ENCODE measurements around the gene SH3RF3. TPM values are rescaled to one million over a fixed set of nuclear protein-coding genes. Genes with fewer than 3 reads are reported as not detected.

The SH3RF3 gene
- total and polyA plus RNA-seq, 2 of the 13 experiments (the other 11 are each of a cell fraction or from before 2014, with no cell fraction given) = 0.04 TPM; not detected in 1

DNA sequence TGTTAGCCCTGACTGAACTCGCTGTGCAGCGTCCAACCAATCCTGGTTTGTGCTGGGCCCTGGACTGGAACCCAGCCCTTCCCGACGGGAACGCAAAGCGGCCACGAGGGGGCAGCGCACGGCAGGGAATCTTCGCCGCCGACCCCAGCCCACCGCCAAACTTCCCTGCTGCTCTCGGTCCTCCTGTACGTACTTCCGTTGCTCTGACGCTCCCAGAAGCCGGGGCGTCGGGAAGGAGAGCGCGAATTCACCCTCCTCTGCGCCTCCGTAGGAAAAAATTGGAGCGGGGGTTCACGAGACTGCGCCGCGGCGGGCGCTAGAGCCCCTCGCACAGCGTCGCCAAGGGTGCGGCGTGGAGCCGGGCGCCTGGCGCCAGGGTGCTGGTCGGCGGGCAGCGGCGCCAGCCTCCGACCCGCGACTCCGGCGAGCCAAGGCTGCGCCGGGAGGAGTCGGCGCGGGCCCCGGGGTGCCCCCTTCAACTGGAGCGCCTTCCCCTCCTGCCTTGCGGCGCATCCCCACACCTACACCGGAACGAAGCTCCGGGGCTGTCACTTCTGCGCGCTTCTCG is 873 bp upstream of the SH3RF3 start (continued):
- TF ChIP-seq, protein P1, sequence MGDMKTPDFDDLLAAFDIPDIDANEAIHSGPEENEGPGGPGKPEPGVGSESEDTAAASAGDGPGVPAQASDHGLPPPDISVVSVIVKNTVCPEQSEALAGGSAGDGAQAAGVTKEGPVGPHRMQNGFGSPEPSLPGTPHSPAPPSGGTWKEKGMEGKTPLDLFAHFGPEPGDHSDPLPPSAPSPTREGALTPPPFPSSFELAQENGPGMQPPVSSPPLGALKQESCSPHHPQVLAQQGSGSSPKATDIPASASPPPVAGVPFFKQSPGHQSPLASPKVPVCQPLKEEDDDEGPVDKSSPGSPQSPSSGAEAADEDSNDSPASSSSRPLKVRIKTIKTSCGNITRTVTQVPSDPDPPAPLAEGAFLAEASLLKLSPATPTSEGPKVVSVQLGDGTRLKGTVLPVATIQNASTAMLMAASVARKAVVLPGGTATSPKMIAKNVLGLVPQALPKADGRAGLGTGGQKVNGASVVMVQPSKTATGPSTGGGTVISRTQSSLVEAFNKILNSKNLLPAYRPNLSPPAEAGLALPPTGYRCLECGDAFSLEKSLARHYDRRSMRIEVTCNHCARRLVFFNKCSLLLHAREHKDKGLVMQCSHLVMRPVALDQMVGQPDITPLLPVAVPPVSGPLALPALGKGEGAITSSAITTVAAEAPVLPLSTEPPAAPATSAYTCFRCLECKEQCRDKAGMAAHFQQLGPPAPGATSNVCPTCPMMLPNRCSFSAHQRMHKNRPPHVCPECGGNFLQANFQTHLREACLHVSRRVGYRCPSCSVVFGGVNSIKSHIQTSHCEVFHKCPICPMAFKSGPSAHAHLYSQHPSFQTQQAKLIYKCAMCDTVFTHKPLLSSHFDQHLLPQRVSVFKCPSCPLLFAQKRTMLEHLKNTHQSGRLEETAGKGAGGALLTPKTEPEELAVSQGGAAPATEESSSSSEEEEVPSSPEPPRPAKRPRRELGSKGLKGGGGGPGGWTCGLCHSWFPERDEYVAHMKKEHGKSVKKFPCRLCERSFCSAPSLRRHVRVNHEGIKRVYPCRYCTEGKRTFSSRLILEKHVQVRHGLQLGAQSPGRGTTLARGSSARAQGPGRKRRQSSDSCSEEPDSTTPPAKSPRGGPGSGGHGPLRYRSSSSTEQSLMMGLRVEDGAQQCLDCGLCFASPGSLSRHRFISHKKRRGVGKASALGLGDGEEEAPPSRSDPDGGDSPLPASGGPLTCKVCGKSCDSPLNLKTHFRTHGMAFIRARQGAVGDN (CRISPR knock-in tag; IDR thresholded peaks at IDR 0.05) = peak; percentile 43; the same call in 1 of the 2 replicates
- 0 out of 2 replicates have a peak, but pooled peaks have one; percentile 19 for TF ChIP-seq TBX2 (CRISPR knock-in tag; IDR thresholded peaks at IDR 0.05; ENCODE audit: borderline replicate concordance)
- peak; percentile 69; the same call in 1 of the 2 replicates for TF ChIP-seq ZFP91 (CRISPR knock-in tag; IDR thresholded peaks at IDR 0.05; ENCODE audit: borderline replicate concordance)
- peak; percentile 69 for TF ChIP-seq SALL1 (CRISPR knock-in tag; IDR thresholded peaks at IDR 0.05)
- 0 out of 2 replicates have a peak, but pooled peaks have one; percentile 19 for TF ChIP-seq ZNF567 (CRISPR knock-in tag; IDR thresholded peaks at IDR 0.05; ENCODE audit: borderline replicate concordance)
- TF ChIP-seq, protein P2, sequence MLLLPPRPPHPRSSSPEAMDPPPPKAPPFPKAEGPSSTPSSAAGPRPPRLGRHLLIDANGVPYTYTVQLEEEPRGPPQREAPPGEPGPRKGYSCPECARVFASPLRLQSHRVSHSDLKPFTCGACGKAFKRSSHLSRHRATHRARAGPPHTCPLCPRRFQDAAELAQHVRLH (CRISPR knock-in tag; IDR thresholded peaks at IDR 0.05; ENCODE audit: borderline replicate concordance, low read depth) = peak; percentile 82; the same call in 1 of the 2 replicates
- TF ChIP-seq KDM5B (CRISPR knock-in tag; IDR thresholded peaks at IDR 0.05; ENCODE audit: borderline replicate concordance) = peak; percentile 87; the same call in 1 of the 2 replicates
- peak; percentile 52 for TF ChIP-seq HOXA3 (CRISPR knock-in tag; IDR thresholded peaks at IDR 0.05)
- TF ChIP-seq ZNF777 (CRISPR knock-in tag; IDR thresholded peaks at IDR 0.05) = peak; percentile 76
- TF ChIP-seq, protein P3, sequence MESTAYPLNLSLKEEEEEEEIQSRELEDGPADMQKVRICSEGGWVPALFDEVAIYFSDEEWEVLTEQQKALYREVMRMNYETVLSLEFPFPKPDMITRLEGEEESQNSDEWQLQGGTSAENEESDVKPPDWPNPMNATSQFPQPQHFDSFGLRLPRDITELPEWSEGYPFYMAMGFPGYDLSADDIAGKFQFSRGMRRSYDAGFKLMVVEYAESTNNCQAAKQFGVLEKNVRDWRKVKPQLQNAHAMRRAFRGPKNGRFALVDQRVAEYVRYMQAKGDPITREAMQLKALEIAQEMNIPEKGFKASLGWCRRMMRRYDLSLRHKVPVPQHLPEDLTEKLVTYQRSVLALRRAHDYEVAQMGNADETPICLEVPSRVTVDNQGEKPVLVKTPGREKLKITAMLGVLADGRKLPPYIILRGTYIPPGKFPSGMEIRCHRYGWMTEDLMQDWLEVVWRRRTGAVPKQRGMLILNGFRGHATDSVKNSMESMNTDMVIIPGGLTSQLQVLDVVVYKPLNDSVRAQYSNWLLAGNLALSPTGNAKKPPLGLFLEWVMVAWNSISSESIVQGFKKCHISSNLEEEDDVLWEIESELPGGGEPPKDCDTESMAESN (CRISPR knock-in tag; conservative IDR thresholded peaks at IDR 0.05) = 0 out of 2 replicates have a peak, but pooled peaks have one; percentile 1
